Prostate gland (tissue), 2 donors: ENCODE results near the gene UBAC2. TPM values are rescaled to one million over a fixed set of nuclear protein-coding genes. Genes with fewer than 3 reads are reported as not detected.

Experiments
- DNase-seq: peaks from one replicate; pipeline ENCODE4 v3.0.0-alpha.2; 2019; ENCODE audit warnings: low spot score
- H3K27ac ChIP-seq, 2 donors: fragments of 200-600 bp; sonication (generic); 2 replicates each; pipeline ENCODE4 v1.5.1; 2017 to 2019
- H3K27me3 ChIP-seq: fragments of 200-600 bp; sonication (generic); replicated peaks from 2 replicates; pipeline ENCODE4 v1.5.1; 2019; ENCODE audit not compliant: insufficient read depth
- H3K36me3 ChIP-seq, 2 donors: fragments of 200-600 bp; sonication (generic); 1 replicate in 1 of 2; 2 replicates in 1 of 2; pipeline versions ENCODE4 v1.5.1 to v1.8.1; 2017 to 2019
- H3K4me1 ChIP-seq: fragments of 200-600 bp; sonication (generic); replicated peaks from 2 replicates; pipeline ENCODE4 v1.5.1; 2019
- H3K4me3 ChIP-seq, 2 donors: fragments of 200-600 bp; sonication (generic); 2 replicates each; pipeline ENCODE4 v1.5.1; 2017 to 2019
- H3K9me3 ChIP-seq: fragments of 200-600 bp; sonication (generic); 2 replicates; pipeline ENCODE4 v1.5.1; 2017
- POLR2A ChIP-seq: fragments of 450-650 bp; IDR thresholded peaks from one replicate; pipeline ENCODE4 v1.6.1; 2016; ENCODE audit warnings: antibody characterized with exemption, mild to moderate bottlenecking
- POLR2AphosphoS5 ChIP-seq: sonication (generic); formaldehyde crosslinking; IDR thresholded peaks from one replicate; pipeline ENCODE4 v1.6.1; 2017; ENCODE audit warnings: antibody characterized with exemption
- WGBS: methylation state at CpG from one replicate; pipeline ENCODE4 v1.1.5; 2018; 5-methylcytosine and 5-hydroxymethylcytosine counted together
- intact Hi-C: fragments of 100-400 bp; cut with DNase I; formaldehyde crosslinking; loops from one replicate; pipeline ENCODE4 v1.14.2; 2022
- total RNA-seq, 2 donors: library from RNA; depleted of rRNA; stranded (reverse); fragments of >200 nt; gene quantifications; one replicate each; pipeline ENCODE4 v1.1.0, GENCODE V29; 2016
- TF ChIP-seq, protein P1 (sequence below), 4 experiments: fragments of 200-600 bp in 2 of 4; fragments of 450-650 bp in 2 of 4; sonication (generic) in 2 of 4; IDR thresholded peaks; 1 replicate in 3 of 4; 2 replicates in 1 of 4; pipeline ENCODE4 v1.5.1; 2016 to 2019; ENCODE audit warnings: antibody characterized with exemption in 4 of 4, mild to moderate bottlenecking in 2 of 4, moderate library complexity in 2 of 4

Gene UBAC2
- total RNA-seq, 2 donors from 2014 or later, result 60.7 to 86.9 TPM

DNA sequence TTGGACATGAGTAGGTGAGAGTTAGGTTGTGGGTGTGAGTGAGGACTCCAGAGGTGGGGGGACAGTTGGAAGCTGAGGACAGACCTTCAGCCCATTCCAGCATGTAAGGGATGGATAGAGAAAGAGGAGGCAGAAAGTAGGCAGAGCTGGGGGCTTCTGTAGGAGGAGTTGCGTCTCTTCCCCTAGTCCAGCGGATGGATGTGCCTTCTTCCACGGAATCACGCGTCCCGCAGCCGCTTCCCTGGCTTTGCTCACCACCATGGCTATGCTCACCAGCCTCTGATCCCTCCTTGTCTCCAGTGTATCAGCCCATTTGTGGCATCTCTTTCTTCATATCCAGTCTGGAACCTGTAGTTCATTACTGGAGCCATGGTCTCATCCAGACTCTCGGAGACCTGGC lies 5.6 kb downstream of the UBAC2 start:
- 94% methylated on average over 8 of the region's 8 CpGs for WGBS
- no peak for DNase-seq
- Histone ChIP-seq H3K36me3 (no peaks in the 10 kb centered on the region), H3K4me1 (peaks cover 8% of the 10 kb centered on the region), H3K9me3 (no peaks in the 10 kb centered on the region), H3K4me3 (no peak overlapping the region), H3K27ac (no peak overlapping the region), H3K27me3 (no peaks in the 10 kb centered on the region)
- TF ChIP-seq, protein P1, sequence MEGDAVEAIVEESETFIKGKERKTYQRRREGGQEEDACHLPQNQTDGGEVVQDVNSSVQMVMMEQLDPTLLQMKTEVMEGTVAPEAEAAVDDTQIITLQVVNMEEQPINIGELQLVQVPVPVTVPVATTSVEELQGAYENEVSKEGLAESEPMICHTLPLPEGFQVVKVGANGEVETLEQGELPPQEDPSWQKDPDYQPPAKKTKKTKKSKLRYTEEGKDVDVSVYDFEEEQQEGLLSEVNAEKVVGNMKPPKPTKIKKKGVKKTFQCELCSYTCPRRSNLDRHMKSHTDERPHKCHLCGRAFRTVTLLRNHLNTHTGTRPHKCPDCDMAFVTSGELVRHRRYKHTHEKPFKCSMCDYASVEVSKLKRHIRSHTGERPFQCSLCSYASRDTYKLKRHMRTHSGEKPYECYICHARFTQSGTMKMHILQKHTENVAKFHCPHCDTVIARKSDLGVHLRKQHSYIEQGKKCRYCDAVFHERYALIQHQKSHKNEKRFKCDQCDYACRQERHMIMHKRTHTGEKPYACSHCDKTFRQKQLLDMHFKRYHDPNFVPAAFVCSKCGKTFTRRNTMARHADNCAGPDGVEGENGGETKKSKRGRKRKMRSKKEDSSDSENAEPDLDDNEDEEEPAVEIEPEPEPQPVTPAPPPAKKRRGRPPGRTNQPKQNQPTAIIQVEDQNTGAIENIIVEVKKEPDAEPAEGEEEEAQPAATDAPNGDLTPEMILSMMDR (IDR thresholded peaks at IDR 0.05), result no peak
- TF ChIP-seq POLR2A, result no peak
- TF ChIP-seq POLR2AphosphoS5, result no peak
- intact Hi-C loops, result no loop called here

DNA sequence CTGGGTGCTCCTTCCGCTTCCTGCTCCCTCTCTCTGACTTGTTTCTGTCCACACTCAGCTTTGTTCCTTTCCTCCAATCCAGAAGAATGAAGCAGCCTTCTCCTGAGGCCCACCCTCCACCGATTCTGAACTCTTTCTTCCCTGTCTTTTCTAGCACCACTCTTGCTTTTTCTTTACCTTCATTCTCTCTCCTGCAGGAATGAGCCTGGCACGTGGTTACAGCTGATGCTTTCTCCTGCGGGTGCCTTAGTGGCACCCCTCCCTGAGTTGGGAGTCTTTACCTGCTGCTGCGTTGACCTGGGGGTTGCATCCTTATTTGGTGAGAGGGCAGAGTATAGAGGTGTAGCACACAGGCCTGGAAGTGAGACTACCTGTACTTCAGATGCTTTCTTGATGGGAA lies 6.2 kb downstream of the UBAC2 start:
- Histone ChIP-seq H3K27ac (no peak overlapping the region), H3K4me1 (peaks cover 8% of the 10 kb centered on the region), H3K9me3 (no peaks in the 10 kb centered on the region), H3K36me3 (no peaks in the 10 kb centered on the region), H3K4me3 (no peak overlapping the region), H3K27me3 (no peaks in the 10 kb centered on the region)
- 96% methylated on average over 5 of the region's 5 CpGs for WGBS
- intact Hi-C loops, result no loop called here
- DNase-seq, result no peak
- TF ChIP-seq POLR2A (no peak), POLR2AphosphoS5 (no peak)
- TF ChIP-seq, protein P1 (IDR thresholded peaks at IDR 0.05), result no peak

DNA sequence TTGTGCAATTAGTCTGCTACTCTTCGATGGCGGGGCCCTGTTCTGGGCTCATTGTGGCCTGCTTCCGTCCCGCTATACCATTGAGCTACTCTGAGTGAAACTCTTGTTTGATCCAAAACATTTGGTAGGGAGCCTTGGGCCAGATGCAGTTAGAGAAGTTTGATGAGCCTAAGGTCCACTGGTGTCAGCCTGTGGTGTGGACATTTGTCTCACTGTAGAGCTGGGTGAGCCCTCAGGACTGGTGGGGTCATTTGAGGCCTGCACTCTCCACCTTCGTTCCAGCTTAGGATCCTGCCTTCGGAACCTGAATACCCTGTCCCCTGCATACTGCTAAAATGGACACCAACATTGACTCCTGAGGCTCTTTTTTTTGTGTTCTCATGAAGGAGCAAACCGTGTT lies 6.9 kb downstream of the UBAC2 start:
- Histone ChIP-seq H3K27ac (no peak overlapping the region), H3K9me3 (no peaks in the 10 kb centered on the region), H3K27me3 (no peaks in the 10 kb centered on the region), H3K36me3 (no peaks in the 10 kb centered on the region), H3K4me3 (no peak overlapping the region), H3K4me1 (peaks cover 5% of the 10 kb centered on the region)
- TF ChIP-seq, protein P1 (IDR thresholded peaks at IDR 0.05), result no peak
- TF ChIP-seq POLR2AphosphoS5 (no peak), POLR2A (no peak)
- no peak for DNase-seq
- intact Hi-C loops, result no loop called here
- WGBS, result 98% methylated on average over 7 of the region's 7 CpGs

DNA sequence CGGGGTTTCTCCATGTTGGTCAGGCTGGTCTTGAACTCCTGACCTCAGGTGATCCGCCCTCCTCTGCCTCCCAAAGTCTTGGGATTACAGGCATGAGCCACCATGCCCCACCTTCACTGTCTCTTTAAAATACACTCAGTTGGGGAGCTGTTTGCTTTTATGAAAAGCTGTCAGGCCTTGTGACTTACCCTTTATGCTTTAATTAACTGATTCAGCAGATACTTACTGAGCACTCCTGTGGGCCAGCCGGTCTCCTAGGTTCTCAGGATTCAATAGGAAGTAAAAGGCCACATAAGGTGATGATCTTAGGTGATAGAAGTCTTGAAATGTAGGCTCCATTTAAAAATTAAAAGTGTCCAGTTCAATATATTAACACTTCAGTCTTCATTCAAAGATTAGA lies 7.5 kb downstream of the UBAC2 start:
- 82% methylated on average over 3 of the region's 3 CpGs for WGBS
- no peaks in the 10 kb centered on the region for H3K9me3 ChIP-seq
- DNase-seq, result no peak

More for the DNA sequence above, 7.5 kb downstream of the UBAC2 start:
- Histone ChIP-seq H3K36me3 (no peaks in the 10 kb centered on the region), H3K4me3 (no peak overlapping the region), H3K27me3 (no peaks in the 10 kb centered on the region), H3K4me1 (peaks cover 5% of the 10 kb centered on the region), H3K27ac (no peak overlapping the region)
- intact Hi-C loops, result no loop called here
- TF ChIP-seq POLR2AphosphoS5 (no peak), POLR2A (no peak)
- TF ChIP-seq, protein P1 (IDR thresholded peaks at IDR 0.05), result no peak
